Thymus (tissue), 11 donors: Measurements from ENCODE around the gene KIAA1191. TPM values are rescaled to one million over a fixed set of nuclear protein-coding genes. Genes with fewer than 3 reads are reported as not detected.
A peak's percentile ranks its signal among the peaks of the same experiment; 100 is the strongest.

Source experiments
- DNase-seq, 9 donors: peaks; one replicate each; pipeline ENCODE4 v3.0.0-alpha.2; 2013; ENCODE audit warnings: low spot score in 9 of 9, low read depth in 6 of 9, missing footprints in 1 of 9
- H3K27ac ChIP-seq, 2 donors: one replicate each; pipeline ENCODE4 v1.5.1; 2013; ENCODE audit warnings: control low read depth in 1 of 2, low read depth in 1 of 2, low read length in 1 of 2, mild to moderate bottlenecking in 1 of 2, moderate library complexity in 1 of 2
- H3K27me3 ChIP-seq, 2 donors: one replicate each; pipeline ENCODE4 v1.5.1; 2013; ENCODE audit warnings: low read length in 1 of 2; ENCODE audit not compliant: control insufficient read depth in 2 of 2, insufficient read depth in 1 of 2
- H3K36me3 ChIP-seq, 2 donors: one replicate each; pipeline ENCODE4 v1.5.1; 2013; ENCODE audit warnings: low read length in 1 of 2, mild to moderate bottlenecking in 1 of 2, moderate library complexity in 1 of 2; ENCODE audit not compliant: control insufficient read depth in 2 of 2, insufficient read depth in 2 of 2
- H3K4me1 ChIP-seq, 2 donors: one replicate each; pipeline ENCODE4 v1.5.1; 2013; ENCODE audit warnings: low read length in 2 of 2; ENCODE audit not compliant: control insufficient read depth in 2 of 2, insufficient read depth in 2 of 2
- H3K4me3 ChIP-seq, 2 donors: one replicate each; pipeline ENCODE4 v1.5.1; 2013; ENCODE audit warnings: low read length in 2 of 2, control low read depth in 1 of 2, mild to moderate bottlenecking in 1 of 2
- H3K9me3 ChIP-seq, 2 donors: one replicate each; pipeline ENCODE4 v1.5.1; 2013; ENCODE audit warnings: low read length in 1 of 2, mild to moderate bottlenecking in 1 of 2; ENCODE audit not compliant: control insufficient read depth in 2 of 2, insufficient read depth in 1 of 2
- WGBS: extraction: QIAGEN DNeasy Blood & Tissue Kit; methylation state at CpG from one replicate; pipeline ENCODE4 v1.1.7; 2013; 5-methylcytosine and 5-hydroxymethylcytosine counted together
- polyA plus RNA-seq: library from polyadenylated mRNA; stranded (reverse); fragments of 200-250 nt; gene quantifications from one replicate; pipeline ENCODE4 v1.2.3, GENCODE V29; 2013
- total RNA-seq: library from RNA; stranded (reverse); fragments of 120-200 nt; gene quantifications from one replicate; pipeline ENCODE4 v1.2.4, GENCODE V29; 2013
- donor health status: healthy.

Gene KIAA1191
- total and polyA plus RNA-seq, 2 donors: 36.4 to 56.0 TPM

DNA sequence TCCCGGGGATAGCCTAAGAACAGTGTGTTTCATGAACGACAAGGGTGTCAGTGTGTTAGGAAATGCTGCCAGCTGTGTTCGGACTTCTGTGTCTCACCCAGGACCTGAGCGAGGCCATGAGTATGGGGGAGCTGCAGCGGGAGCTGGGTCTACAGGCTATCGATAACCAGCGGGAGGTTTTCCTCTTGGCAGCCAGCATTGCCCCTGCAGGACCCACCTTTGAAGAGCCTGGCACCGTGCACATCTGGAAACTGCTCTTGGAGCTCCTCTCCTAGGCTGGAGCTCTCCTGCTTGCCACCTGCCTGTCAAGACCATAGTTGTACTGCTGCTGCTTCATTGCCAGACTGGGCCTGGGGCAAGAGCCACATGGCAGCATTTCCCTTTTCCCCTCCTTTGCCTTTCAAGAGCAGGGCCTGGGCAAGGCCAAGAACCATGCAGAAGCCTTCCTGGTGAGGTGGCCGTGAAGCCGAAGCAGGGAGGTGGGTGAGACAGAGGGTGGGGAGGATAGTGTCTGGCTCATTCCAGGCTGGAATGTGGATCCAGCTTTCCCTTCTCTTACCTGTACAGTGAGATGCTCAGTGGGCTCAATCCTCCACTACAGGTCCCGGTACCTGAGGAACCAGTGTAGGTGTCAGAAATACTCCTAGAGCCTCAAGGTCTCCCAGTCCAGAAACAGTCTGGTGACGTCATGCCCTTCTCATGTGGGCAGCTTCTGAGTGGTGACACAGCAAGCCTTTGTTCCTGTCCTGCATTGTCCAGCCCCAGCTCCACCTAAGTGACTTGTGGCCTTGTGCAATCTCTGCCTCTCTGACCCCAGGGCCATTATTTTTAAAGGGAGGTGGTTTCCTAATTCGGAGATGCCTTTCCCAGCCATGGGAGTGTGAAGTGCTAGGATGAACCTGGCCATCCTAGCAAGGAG, 10.3 kb upstream of the KIAA1191 start:
- DNase-seq: no peak
- peaks cover 3 to 8% of the 10 kb centered on the region in 2 donors for H3K36me3 ChIP-seq
- no peak overlapping the region for H3K27ac ChIP-seq
- H3K4me1 ChIP-seq: no peaks in the 10 kb centered on the region
- 98% methylated on average over 13 of the region's 13 CpGs for WGBS
- no peaks in the 10 kb centered on the region for H3K9me3 ChIP-seq
- H3K4me3 ChIP-seq: no peak overlapping the region
- peaks cover 0 to 6% of the 10 kb centered on the region in 2 donors for H3K27me3 ChIP-seq

DNA sequence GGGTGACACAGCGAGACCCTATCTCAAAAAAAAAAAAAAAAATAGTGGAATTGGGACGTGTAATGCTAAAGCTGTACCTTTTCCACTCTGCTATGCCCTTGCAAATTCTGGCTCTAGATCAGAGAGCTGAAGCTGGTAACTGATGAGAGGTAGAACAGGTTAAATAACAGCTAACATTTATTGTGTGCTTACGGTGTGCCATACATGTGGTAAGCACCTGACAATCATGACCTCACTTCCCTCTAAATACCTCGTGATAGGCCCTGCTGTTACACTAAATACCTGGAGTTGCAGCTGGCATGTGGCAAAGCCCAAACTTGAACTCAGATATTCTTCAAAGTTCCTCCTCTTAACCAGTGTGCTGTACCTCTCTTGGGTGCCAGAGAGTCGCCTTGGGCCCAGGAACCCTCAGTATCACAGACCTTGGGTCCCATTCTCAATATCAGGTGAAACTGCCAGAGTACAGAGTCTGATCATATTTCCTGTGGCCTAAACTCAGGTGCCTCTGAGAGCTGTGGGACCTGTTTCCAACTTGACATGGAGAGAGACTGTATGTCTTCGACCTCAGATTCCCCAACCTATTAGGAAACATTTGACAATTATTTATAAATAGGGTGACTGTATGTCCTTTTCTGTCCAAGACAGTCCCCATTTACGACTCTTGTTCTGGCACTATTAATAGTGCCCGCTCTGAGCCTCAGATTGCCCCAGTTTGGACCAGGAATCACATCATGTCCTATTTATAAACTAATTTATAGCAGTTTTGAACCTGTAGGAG, 8.6 kb upstream of the KIAA1191 start:
- H3K36me3 ChIP-seq: peaks cover 3 to 8% of the 10 kb centered on the region in 2 donors
- DNase-seq: no peak
- no peaks in the 10 kb centered on the region for H3K9me3 ChIP-seq
- H3K4me1 ChIP-seq: peaks cover 2 to 3% of the 10 kb centered on the region in 2 donors
- no peak overlapping the region for H3K4me3 ChIP-seq
- 96% methylated on average over 8 of the region's 8 CpGs for WGBS
- no peak overlapping the region for H3K27ac ChIP-seq
- peaks cover 0 to 19% of the 10 kb centered on the region in 2 donors for H3K27me3 ChIP-seq

DNA sequence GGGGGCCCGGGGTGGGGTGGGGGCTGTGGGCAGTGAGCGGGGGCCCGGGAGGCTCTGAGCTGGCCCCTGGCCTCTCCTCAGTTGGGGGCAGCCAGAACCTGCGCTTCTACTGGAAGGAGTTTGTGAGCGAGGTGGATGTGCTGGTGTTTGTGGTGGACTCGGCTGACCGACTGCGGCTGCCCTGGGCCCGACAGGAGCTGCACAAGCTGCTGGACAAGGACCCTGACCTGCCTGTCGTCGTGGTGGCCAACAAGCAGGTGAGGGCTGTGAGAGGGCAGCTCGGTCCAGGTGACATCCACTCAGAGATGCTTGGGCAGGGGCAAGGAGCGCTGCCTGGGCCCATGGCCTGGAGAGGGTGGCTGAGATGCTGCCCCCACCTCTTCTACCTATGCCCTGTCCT, 7.2 kb upstream of the KIAA1191 start:
- Histone ChIP-seq H3K27me3 (peaks cover 0 to 31% of the 10 kb centered on the region in 2 donors), H3K4me3 (no peak overlapping the region), H3K4me1 (peaks cover 5 to 7% of the 10 kb centered on the region in 2 donors), H3K27ac (no peak overlapping the region), H3K36me3 (peaks cover 3 to 8% of the 10 kb centered on the region in 2 donors), H3K9me3 (no peaks in the 10 kb centered on the region)
- WGBS: 97% methylated on average over 13 of the region's 13 CpGs
- no peak for DNase-seq

DNA sequence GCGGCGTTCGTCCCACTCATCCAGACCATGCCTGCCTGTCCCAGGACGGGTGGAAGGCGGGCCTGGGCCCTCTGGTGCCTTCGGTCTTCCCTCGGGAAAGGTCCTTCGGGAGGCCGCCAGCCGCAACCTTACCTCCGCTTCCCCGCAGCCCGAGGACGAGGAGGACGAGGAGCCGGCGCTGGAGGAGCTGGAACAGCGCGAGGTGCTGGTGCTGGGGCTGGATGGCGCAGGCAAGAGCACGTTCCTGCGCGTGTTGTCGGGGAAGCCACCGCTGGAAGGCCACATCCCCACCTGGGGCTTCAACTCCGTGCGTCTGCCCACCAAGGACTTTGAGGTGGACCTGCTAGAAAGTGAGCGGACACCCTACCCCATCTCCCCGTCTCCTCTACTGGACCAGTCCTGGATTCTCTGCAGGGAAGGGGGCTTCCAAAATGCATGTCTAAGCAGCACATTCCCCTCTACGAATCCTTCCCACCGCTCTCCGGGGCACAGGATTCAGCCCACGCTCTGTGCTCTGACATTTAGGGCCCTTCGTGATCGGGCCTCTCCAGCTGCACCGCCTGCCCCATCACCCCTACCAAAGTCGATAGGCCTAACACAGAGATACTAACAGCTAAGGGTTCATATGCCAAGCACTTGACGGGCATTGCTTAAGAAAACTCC, 4.8 kb upstream of the KIAA1191 start:
- no peak overlapping the region for H3K27ac ChIP-seq
- DNase-seq: no peak
- peaks cover 0 to 35% of the 10 kb centered on the region in 2 donors for H3K27me3 ChIP-seq
- WGBS: 86% methylated on average over 38 of the region's 38 CpGs
- peaks cover 0 to 8% of the 10 kb centered on the region in 2 donors for H3K36me3 ChIP-seq
- H3K4me3 ChIP-seq: peak overlapping the region; percentile 46 to 83
- H3K4me1 ChIP-seq: peaks cover 5 to 15% of the 10 kb centered on the region in 2 donors
- no peaks in the 10 kb centered on the region for H3K9me3 ChIP-seq

DNA sequence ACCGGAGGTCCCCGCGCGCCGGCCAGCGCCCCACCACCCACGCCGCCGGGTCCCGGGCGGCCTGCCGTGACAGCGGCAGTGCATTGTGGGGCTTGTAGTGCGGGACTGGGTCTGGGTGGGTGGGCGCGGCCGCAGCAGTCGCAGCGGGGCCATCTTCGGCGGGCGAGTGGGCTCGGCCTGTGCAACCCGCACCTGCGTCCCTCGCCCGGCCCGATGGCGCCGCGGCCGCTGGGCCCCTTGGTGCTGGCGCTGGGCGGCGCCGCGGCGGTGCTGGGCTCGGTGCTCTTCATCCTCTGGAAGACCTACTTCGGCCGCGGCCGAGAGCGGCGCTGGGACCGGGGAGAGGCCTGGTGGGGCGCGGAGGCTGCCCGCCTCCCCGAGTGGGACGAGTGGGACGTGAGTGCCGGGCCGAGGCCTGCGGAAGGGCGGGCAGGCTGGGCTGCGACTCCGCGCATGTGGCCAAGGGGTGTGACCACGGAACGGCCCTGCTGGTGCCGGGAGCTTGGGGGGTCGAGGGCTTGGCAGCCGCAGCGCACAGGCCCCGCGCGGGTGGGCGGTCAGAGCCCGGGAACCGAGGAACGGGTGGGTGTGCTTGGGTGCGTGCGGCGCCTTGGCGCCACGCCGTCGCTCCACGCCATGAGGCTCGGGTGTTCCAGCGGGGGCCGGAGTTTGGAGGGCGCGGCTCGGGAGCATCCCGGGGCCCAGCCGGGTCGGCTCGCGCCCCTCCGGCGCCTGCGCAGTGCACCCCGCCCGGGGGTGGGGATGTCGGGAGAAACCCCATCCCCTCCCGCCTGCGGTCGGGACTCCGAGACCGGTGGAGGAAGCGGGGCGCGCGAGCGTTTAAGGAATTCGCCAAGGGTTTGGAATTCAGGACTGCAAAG, 4.0 kb upstream of the KIAA1191 start, which contains the start of gene ARL10:
TSS of gene ARL10 (plus strand) at position 137 of the 881 bp plus-strand sequence. CDS start at position 214, 77 bp downstream.
- 2% methylated on average over 108 of the region's 108 CpGs for WGBS
- DNase-seq: peak in 3 of 9 donors; percentile 37 to 48 (median 40)
- Histone ChIP-seq H3K36me3 (peaks cover 0 to 8% of the 10 kb centered on the region in 2 donors), H3K27me3 (peaks cover 0 to 35% of the 10 kb centered on the region in 2 donors), H3K4me1 (peaks cover 5 to 18% of the 10 kb centered on the region in 2 donors), H3K4me3 (peak within 1 kb of the TSS; percentile 46 to 83), H3K27ac (no peak within 1 kb of the TSS), H3K9me3 (no peaks in the 10 kb centered on the region)

DNA sequence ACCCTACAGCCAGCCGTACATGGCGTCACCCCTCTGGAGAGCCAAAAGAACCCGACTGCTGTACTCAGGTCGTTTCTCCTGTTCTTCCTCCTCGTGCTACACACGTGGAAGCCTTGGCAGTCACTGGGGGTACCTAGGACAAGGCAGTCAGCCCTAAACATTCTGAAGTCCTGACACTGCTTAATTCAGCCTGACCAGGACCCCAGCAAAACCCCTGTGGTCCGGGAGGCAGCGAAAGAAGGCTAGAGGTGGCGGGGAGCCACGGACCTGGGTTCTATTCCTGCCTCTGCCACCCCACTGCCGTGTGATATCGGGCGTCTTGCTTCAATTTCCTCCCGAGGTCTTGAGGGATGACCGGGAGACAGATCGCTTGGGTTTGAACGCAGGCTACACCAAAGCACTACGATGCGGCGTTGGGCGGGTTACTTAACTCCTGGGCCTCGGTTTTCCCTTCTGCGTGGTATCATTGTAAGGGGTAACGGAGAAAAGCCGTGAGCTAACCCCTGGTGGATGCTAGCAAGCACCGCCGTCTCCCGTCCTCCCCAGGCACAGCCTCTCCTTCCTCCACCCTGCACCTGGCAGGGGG, 3.3 kb upstream of the KIAA1191 start:
- peak overlapping the region; percentile 46 to 83 for H3K4me3 ChIP-seq
- H3K27ac ChIP-seq: no peak overlapping the region
- peaks cover 0 to 35% of the 10 kb centered on the region in 2 donors for H3K27me3 ChIP-seq
- DNase-seq: no peak
- no peaks in the 10 kb centered on the region for H3K9me3 ChIP-seq
- H3K4me1 ChIP-seq: peaks cover 5 to 23% of the 10 kb centered on the region in 2 donors
- peaks cover 0 to 6% of the 10 kb centered on the region in 2 donors for H3K36me3 ChIP-seq
- 35% methylated on average over 28 of the region's 28 CpGs for WGBS

DNA sequence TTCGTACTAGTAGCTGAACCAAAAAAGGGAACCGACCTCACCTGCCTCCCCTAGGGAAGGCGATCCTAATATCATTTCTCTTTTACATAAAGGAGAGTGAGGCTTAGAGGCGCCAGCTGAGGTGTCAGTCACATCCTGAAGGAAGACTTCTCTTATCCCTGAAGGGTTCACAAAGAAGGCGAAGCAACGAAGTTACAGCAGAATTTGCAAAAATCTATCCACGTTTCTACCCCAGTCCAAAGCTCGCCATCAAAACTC, 598 bp upstream of the KIAA1191 start:
- Histone ChIP-seq H3K36me3 (peaks cover 7 to 17% of the 10 kb centered on the region in 2 donors), H3K4me3 (peak overlapping the region; percentile 88 to 98)
- WGBS: 51% methylated on average over 8 of the region's 8 CpGs

DNA sequence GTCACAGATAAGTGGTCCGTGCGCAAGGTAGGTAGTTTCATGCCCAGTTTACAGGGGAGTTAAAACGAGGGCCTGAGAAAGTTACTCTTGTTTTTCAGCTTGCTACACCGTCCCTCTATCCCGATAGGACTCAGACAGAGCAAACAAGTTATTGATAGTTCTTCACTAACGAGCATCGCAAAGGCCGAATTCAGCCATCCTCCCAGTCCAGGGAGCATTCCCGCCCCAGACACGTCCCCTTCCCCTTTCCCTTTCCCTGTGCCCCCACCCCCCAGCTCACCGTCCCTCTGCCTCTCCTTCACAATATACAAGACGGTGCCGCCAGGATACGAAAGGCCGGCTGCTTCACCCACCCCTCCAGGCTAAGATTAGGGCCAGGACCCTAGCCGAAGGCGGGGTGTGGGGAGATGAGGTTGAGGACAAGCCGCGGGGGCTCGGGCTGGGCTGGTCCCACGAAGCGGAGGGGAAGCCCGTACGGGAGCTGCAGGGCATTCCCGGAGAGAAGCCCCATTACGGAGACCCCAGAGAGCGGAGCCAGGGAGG, 599 bp downstream of the KIAA1191 start:
- peaks cover 7 to 20% of the 10 kb centered on the region in 2 donors for H3K4me1 ChIP-seq
- H3K4me3 ChIP-seq: peak overlapping the region; percentile 88 to 98
- peaks cover 17 to 27% of the 10 kb centered on the region in 2 donors for H3K36me3 ChIP-seq
- 4% methylated on average over 27 of the region's 27 CpGs for WGBS
- H3K9me3 ChIP-seq: no peaks in the 10 kb centered on the region
- peaks cover 0 to 22% of the 10 kb centered on the region in 2 donors for H3K27me3 ChIP-seq
- no peak for DNase-seq
- H3K27ac ChIP-seq: peak overlapping the region; percentile 81 to 89

More for the DNA sequence above, 598 bp upstream of the KIAA1191 start:
- Histone ChIP-seq H3K27ac (peak overlapping the region; percentile 52 to 89), H3K27me3 (peaks cover 0 to 31% of the 10 kb centered on the region in 2 donors), H3K9me3 (no peaks in the 10 kb centered on the region), H3K4me1 (peaks cover 7 to 23% of the 10 kb centered on the region in 2 donors)
- no peak for DNase-seq
